Cerebellar cortex (tissue), 1 donor: ENCODE measurements around the gene KRT82.
"Not testable (repeated sequence)": the region's sequence is repeated elsewhere in the genome, so short reads cannot be mapped to it uniquely, and the experiment has no call there.

ENCODE experiments used
- DNase-seq: peaks from one replicate; pipeline ENCODE4 v3.0.0-alpha.2; 2015; ENCODE audit warnings: low spot score

KRT82 gene

GRCh38 chr12:52405922-52406385, at the start of gene KRT82:
KRT82 (minus strand) TSS chr12:52406335; CDS start chr12:52406277, 58 bp downstream.
- DNase-seq: no peak

- no peak for DNase-seq
Measured at GRCh38 chr12:52455821-52456220, 49.7 kb upstream of the KRT82 start.

- no peak for DNase-seq
Measured at GRCh38 chr12:52454411-52455201, 48.5 kb upstream of the KRT82 start.

- no peak for DNase-seq
Measured at GRCh38 chr12:52452101-52452500, 46.0 kb upstream of the KRT82 start, which contains the start of gene KRT6B. KRT6B (minus strand) TSS chr12:52452146; CDS start chr12:52452078, 68 bp downstream.

GRCh38 chr12:52448228-52448627, 42.1 kb upstream of the KRT82 start:
- DNase-seq: no peak

- not testable (repeated sequence) for DNase-seq
Measured at GRCh38 chr12:52447196-52447595, 41.1 kb upstream of the KRT82 start.

GRCh38 chr12:52446367-52447045, 40.4 kb upstream of the KRT82 start:
- no peak for DNase-seq

GRCh38 chr12:52445876-52446275, 39.7 kb upstream of the KRT82 start:
- no peak for DNase-seq

GRCh38 chr12:52444647-52445595, 38.8 kb upstream of the KRT82 start:
- DNase-seq: no peak

- DNase-seq: no peak
Measured at GRCh38 chr12:52443966-52444365, 37.8 kb upstream of the KRT82 start.

- no peak for DNase-seq
Measured at GRCh38 chr12:52442600-52443061, 36.5 kb upstream of the KRT82 start.

GRCh38 chr12:52441320-52441911, 35.3 kb upstream of the KRT82 start:
- DNase-seq: no peak

- no peak for DNase-seq
Measured at GRCh38 chr12:52440821-52441319, 34.7 kb upstream of the KRT82 start.

GRCh38 chr12:52439845-52440244, 33.7 kb upstream of the KRT82 start:
- no peak for DNase-seq

- DNase-seq: no peak
Measured at GRCh38 chr12:52439420-52439819, 33.3 kb upstream of the KRT82 start.

GRCh38 chr12:52438305-52439301, 32.5 kb upstream of the KRT82 start:
- DNase-seq: no peak

GRCh38 chr12:52437508-52437907, 31.4 kb upstream of the KRT82 start:
- no peak for DNase-seq

GRCh38 chr12:52436828-52437474, 30.8 kb upstream of the KRT82 start:
- DNase-seq: no peak

GRCh38 chr12:52436000-52436827, 30.1 kb upstream of the KRT82 start:
- DNase-seq: no peak
